HG03432 (cell line): ENCODE measurements around the gene ZPBP2.
"Not testable (repeated sequence)": the region's sequence is repeated elsewhere in the genome, so short reads cannot be mapped to it uniquely, and the experiment has no call there.

Experiments
- ATAC-seq: cut with Tn5 transposase; IDR thresholded peaks from one replicate; pipeline ENCODE4 v1.9.1; 2021; ENCODE audit warnings: mild to moderate bottlenecking, moderate library complexity; ENCODE audit not compliant: unreplicated experiment

The ZPBP2 gene

DNA sequence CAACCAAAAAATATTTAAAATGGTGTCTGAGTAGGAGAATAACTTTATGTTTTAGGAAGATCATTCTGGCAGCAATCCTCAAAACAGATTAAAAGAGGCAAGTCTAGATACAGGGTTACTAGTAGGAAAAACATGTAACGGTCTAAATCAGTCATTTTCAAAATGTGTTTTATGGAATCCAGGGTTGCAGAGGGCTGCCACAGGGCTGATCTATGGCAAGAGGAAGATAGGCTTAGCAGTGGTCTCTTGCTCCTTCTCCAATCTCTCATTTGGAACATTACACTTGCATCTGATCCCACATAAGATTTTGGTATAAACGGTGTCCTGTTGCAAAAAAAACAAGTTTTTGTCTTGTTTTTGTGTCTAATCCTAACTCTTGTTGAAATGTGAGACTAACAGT, 13.1 kb upstream of the ZPBP2 start:
- ATAC-seq = no peak

DNA sequence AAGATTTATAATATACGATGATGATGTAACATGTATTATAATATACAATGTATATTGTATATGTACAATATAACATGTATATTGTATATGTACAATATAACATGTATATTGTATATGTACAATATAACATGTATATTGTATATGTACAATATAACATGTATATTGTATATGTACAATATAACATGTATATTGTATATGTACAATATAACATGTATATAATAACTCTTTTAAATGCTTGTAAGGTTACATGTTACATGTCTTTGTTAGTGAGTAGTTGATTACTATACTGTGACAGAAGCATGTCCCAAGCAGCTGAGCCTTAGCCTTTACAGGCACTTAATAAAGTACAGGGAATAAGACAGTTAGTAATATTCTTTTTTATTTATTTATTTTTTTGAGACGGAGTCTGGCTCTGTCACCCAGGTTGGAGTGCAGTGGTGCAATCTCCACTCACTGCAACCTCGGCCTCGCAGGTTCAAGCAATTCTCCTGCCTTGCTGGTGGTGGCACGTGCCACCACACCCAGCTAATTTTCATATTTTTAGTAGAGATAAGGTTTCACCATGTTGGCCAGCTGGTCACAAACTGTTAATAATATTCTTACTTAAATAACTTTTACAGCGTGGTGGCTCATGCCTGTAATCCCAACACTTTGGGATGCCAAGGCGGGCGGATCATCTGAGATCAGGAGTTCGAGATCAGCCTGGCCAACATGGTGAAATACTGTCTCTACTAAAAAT, 11.9 kb upstream of the ZPBP2 start:
- ATAC-seq = not testable (repeated sequence)

DNA sequence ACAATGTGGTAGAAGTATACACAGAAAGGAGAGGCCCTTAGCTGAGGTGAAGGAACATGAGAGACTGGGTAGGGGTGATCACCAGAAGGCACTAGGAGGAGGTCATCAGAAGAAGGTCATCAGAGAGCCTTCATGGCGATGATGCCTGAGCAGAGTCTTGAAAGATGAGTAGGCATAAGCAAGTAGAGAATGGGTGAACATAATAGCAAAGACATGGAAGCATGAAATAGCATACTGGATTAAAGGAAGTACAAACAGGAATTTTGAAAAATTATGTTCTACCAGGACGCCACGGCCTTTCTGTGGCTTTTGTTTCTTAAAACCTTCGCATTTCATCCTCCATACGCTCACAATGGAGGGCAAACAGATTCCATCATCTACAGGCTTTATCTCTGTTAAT, 6.8 kb upstream of the ZPBP2 start:
- no peak for ATAC-seq

DNA sequence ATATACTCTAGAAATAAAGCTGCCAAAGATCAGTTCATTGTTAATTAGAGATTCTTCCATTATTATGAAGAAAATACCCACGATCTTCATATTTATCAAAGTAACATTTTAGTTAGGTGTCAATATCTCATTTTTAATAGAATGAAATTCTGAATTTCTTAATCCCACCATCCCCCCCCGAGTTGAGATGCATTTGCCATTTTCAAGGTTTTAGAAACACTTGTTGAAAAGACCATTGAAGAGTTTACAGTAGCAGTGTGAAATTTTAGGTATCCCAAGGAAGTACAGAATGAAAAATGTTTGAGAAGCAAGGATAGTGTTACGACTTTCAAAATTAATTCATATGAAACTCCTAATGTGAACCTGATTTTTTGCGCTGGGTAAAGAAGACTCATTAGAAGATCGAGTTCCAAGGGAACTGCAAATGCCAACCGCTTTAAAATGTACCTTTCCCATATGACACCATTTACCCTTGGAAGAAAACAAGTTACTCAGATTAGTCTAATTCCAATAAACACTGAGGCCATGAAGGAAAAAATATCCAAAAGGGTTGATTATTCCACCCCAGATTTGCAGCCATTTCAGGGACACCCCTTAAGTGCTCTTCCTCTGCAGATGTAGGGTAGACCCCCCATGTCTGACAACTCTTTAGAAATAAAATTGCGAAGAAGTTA, 4.6 kb upstream of the ZPBP2 start:
- no peak for ATAC-seq

DNA sequence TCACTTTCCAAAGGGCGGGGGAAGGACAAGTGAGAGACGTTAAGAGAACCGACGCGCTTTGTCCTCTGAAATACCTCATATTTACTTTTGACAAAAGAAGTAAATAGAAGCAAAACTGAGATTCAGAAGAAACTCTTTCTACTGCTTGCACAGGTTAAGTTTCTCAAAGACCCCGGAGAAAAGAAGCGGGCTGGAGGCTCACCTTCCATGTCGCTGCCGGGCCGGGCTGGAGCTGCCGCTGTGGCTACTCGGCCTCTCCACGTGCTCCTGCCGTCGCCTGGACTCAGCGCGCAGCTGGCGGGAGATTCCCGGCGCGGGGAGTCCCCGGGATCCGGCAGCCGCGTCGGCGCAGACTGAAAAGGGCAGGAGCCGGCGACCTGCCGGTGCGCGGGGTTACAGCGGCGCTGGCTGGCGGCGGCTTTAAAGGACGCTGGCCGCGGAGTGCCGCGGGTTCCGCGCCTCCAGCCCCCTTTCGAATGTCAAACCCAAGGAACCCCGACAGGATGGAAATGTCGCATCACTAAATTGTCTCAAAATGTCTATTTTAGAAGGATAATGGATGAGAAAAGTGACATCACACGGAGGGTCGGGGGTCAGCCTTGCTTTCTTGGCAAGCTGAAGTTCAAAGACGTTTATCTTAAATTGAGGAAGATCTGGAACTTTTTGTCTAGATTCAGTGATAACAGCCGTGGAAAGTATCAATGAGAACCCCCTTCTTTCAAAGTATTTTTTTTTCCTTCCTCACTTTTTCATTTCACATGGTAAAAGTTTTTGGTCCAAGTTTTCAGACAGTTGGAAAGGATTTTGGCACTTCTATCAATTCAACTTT, 3.9 kb upstream of the ZPBP2 start, which contains the start of gene IKZF3:
TSS of gene IKZF3 (minus strand) at position 395 of the 829 bp plus-strand sequence. CDS start at position 209, 186 bp downstream.
- peak; percentile 46 for ATAC-seq

DNA sequence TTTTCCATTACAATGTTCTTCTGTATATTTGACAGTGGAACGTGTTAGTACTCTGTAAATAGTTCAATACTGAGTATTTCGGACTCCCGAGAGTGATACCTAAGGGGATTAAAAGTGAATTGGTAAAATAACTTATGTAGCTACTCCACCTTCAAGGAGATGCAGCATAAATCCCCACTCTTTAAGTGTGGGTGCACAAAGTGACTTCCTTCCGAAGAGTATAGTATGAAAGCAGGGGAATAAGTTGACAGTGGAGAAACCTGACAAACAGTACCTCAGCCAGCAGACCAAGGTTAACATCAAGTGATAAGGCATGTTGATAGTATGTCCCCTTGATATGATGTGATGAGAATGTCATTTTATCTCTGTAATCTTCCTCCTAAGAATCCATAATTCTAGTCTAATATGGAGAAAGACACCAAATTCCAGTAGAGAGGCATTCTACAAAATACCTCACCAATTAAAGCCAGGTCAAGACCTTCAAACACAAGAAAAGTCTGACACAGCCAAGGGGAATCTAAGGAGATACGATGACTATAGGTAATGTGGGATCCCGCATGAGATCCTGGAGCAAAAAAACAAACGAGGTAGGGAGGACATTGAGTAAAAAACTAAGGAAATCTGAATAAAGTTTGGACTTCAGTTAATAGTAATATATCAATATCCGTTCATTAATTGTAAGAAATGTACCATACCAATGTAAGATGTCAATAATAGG, 1.8 kb upstream of the ZPBP2 start:
- ATAC-seq = no peak

DNA sequence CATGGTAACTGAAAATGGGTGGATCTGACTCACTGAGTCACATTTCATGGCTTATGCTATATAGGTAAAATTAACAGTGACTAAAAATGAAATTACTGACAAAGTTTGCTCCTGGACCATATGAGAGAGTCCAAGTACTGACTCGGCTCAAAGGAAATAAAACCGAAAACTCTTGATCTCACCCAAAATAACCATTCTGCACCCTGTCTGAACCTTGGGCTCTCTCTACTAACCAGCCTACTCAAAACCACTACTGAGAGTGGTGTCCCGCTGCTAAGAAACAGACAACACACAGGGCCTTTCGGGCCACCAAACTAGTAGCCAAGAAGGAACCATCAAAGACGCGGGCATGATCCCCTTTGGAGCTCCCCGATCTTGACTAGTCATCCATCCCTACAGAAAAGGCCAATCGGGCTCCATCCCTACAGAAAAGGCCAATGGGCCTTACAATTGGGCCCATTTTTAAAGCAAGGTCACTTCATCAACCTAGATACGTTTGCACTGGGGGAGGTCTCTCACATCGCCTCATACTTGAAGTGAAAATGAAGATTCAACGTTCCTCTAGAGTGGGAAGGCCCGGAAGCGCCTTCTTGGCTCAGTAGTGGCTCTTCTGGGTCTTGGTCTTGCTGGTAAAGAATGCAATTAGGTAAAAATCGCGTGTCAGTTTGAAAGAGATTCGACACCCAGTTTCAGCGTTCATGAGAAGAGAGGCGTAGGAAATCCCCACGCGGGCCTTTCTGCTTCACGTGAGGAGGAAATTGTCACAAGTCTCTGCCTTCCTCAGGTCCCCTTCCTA, 720 bp upstream of the ZPBP2 start:
- peak; percentile 60 for ATAC-seq

DNA sequence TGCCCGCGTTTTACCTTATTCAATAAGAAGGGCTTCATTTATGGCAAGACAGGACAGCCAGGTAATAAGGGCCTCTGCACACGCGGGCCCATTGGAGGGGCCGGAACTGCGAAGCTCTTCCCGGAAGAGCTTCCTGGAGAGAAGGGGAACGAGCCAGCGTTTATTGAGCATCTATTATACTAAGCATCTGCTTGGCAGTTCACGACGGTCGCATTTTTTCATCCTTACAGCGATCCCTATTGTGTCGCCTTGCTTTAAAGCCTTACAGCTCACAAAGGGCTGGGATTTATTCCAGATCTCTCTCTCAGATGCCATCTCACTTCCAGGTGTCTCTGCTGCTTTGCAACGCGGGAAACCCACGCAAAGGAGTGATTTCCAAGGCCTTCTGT, 546 bp downstream of the ZPBP2 start:
- no peak for ATAC-seq

DNA sequence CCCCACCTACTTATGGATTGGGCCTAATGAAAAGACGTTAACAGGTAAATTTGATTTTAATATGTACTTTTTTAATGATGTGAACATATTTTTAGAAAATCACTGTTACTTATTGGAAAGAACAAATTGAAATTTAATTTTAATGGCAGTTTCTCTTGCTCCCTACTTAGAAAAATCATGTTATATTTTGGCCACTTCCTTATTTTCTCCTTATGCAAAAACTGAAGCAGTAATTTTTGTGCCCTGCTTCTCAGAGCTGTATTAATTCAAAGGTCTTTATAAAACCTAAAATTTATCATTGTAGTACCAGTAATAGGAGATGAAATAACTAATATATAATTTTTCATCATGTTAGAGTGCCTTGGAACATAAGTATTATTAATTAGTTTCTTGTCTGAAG, 2.8 kb downstream of the ZPBP2 start:
- ATAC-seq = no peak

DNA sequence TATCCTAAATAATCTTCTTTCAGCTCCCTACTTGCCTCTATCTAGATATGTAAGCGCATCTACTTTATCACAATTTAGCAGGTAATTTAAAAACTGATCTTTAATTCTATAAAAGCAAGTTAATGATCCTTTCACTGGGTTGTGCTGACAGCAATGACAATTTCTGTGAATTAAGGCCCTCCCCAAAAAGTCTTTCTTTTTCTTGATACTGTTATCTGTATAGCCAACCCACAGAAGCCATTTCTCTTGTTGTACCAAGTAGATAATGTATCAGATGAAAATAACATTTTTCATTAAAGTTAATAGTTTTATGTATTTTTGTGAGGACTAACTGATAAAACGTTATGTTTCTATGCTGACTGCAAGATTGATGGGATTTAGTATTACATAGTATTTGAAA, 3.8 kb downstream of the ZPBP2 start:
- ATAC-seq = no peak

DNA sequence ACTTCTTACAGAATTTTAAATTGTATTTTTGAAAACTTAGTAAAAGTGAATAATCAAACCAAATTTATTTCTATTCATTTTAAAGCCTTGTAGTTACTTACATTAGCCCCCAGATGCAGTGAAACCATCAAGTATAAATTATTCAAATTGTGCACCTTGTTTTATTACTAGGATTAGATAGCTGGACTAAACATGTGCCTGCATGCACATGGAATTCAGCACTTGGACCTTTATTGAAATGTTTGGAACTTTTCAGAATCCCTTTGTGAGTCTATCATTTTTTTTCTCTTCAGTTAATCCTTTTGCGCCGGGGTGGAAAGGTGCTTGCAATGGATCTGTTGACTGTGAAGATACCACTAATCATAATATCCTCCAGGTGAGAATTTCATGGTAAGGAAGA, 4.7 kb downstream of the ZPBP2 start:
- ATAC-seq = no peak

DNA sequence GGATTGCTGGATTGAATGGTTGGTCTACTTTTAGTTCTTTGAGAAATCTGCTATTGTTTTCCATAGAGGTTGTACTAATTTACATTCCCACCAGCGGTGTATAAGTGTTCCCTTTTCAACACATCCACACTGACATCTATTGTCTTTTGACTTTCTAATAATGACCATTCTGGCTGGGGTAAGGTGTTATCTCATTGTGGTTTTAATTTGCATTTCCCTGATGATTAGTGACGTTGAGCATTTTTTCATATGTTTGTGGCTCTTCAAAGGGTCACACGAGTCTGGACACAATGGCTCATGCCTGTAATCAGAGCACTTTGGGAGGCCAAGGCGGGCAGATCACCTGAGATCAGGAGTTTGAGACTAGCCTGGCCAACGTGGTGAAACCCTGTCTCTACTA, 18.1 kb downstream of the ZPBP2 start:
- not testable (repeated sequence) for ATAC-seq

DNA sequence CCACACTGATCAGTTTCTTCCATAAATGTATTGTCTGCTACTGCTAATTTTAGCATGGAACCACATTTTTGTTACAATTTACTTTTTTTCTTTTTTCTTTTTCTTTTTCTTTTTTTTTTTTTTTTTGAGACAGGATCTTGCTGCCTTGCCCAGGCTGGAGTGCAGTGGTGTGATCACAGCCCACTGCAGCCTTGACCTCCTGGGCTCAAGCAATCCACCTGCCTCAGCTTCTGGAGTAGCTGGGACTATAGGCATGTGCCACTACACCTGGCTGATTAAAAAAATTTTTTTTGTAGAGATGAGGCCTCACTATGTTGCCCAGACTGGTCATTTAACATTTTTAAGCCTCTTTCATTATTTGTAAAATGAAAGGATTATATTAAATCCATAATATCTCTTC, 19.1 kb downstream of the ZPBP2 start:
- ATAC-seq = no peak

DNA sequence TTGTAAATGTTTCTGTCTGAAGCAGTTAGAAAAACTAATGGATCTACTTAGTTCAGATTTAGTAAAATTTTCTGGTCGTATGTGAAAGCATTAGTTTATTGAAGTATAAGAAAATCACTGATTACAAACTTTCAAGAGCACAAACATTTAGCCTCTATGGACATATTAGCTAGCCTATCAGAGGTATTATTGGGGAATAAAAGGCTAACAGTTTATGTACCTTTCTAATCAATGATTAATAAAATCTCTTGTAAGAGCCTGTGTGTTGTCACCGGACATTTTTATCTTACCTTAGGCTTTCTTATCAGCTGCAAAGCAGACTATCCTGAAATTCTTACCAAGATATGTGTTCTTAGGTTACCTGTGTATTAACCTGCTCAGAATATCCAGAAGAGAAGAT, 21.2 kb downstream of the ZPBP2 start:
- no peak for ATAC-seq

DNA sequence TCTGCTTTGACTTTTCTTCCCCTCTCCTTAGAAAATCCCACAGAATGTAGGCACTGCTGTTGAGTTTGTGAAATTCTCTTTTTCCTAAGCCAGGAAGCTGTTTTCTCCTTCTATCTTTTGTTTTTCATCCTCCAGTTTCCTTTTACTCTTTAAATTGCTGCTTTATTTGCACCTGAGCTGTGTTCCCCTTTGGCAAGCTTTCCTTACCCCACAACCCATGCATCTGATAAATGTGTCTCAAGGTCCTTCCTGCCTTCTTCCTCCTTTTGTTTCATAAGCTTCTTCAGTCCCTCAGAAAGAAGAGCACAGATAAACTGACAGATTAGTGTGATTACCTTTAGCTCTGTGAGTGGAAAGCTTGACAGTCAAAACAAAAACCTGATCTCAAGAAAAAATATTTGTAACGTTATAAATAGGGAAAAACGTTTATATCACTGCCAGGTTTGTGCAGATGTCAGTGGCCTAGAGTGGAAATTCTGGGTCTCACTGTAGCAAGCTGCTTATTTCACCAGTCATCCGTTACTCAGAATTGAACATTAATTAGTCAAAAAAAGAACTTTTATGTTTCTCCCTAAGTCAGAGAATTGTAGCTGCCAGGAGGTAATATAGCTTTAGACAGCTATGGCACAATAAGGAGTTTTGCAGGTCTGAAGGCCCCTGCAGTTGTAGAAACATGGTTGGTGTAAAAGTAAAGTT, 26.8 kb downstream of the ZPBP2 start:
- ATAC-seq = no peak

DNA sequence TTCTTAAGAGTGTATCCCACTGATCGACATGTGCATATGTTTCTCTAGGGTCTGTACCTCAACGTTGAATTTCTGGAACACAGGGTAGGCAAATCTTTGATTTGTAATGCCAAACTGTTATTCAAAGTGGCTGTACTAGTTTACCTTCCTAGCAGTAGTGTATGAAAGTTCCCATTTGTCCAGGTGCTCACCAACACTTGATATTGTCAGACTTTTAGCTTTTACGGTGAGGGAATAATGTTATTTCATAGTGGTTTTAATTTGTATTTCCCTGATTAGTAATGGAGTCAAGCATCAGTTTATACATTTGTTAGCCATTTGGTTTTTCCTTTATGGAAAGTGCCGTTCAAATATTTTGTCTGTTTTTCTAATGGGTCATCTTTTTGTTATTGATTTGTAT, 30.1 kb downstream of the ZPBP2 start:
- no peak for ATAC-seq

DNA sequence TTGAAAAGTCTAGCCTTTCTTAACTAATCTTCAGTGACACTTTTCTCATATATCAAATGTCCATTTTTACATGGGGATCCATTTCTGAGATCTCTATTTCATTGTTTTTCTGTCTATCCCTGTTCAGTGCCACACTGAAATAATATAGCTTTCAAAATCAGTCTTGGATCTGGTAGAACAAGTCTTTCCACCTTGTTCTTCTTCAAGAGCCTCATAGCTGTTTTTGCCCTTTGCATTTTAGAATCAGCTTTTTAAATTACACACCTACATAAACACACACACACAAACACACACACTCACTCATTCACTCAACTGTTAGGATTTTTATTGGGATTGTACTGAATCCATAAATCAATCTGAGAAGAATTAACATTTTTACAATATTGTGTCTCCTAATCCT, 31.2 kb downstream of the ZPBP2 start:
- ATAC-seq = no peak

DNA sequence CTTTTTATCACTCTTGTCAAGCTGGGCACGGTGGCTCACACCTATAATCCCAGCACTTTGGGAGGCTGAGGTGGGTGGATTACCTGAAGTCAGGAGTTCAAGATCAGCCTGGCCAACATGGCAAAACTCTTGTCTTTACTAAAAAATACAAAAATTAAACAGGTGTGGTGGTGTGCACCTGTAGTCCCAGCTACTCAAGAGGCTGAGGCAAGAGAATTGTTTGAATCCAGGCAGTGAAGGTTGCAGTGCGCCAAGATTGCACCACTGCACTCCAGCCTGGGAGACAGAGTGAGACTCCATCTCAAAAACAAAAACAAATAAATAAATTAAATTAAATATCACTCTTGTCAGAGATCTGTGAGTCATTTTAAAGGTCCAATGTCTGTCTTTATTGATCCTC, 34.0 kb downstream of the ZPBP2 start:
- ATAC-seq = not testable (repeated sequence)

DNA sequence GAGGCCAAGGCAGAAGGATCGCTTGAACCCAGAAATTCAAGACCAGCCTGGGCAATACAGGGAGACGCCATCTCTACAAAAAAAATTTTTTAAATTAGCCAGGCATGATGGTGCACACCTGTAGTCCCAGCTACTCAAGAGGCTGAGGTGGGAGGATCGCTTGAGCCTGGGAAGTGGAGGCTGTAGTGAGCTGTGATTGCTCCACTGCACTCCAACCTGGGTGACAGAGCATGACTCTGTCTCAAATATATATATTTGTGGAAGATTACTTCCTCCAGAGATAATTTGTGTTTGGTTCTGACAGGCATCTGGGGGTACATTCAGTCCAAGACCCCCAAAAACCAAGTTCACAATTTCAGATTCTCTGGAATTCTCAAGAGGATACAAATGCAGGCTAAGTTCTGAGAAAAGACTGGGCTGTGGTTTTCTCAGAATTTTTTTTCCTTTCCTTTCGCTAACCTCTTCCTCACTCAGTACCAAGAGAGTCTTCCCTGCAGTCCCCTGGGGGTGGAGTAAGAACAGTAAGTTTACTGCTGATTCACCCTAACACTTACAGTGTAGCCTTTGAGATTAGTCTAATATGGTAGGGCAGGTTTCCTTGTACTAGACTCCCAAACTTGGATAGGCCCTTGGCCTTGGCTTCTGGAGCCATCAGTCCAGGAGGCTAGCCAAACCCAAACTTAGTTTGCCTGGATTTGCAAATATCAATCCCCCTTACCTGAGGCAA, 35.3 kb downstream of the ZPBP2 start:
- ATAC-seq = no peak
